WERI-Rb-1 (cell line): Measurements from ENCODE around the gene CALCB.
"Not testable (repeated sequence)": the region's sequence is repeated elsewhere in the genome, so short reads cannot be mapped to it uniquely, and the experiment has no call there.

Experiments used
- DNase-seq: peaks from one replicate; pipeline ENCODE4 v3.0.0-alpha.2; 2020
- H3K27ac ChIP-seq: fragments of 250-450 bp; sonication (Bioruptor Pico); 2 replicates; pipeline ENCODE4 v1.5.1; 2020; ENCODE audit warnings: mild to moderate bottlenecking, moderate library complexity
- H3K27me3 ChIP-seq: fragments of 250-450 bp; sonication (Bioruptor Pico); 2 replicates; pipeline ENCODE4 v1.5.1; 2021; ENCODE audit warnings: mild to moderate bottlenecking, low read depth, moderate library complexity; ENCODE audit not compliant: insufficient read depth, severe bottlenecking
- H3K36me3 ChIP-seq: fragments of 250-450 bp; sonication (Bioruptor Pico); 2 replicates; pipeline ENCODE4 v1.5.1; 2020; ENCODE audit warnings: mild to moderate bottlenecking, moderate library complexity
- H3K4me3 ChIP-seq: 2 replicates; pipeline ENCODE4 v1.5.1; 2011; ENCODE audit warnings: low read depth, mild to moderate bottlenecking, control low read depth, low read length
- H3K9me3 ChIP-seq: fragments of 250-450 bp; sonication (Bioruptor Pico); 2 replicates; pipeline ENCODE4 v1.5.1; 2021; ENCODE audit warnings: mild to moderate bottlenecking, moderate library complexity; ENCODE audit not compliant: severe bottlenecking
- CTCF ChIP-seq: IDR thresholded peaks from 2 replicates; pipeline ENCODE4 v1.5.1; 2011; ENCODE audit warnings: low read depth, mild to moderate bottlenecking, control low read depth, inconsistent platforms, low read length

Gene CALCB

GRCh38 chr11:15053191-15053685 lies 20.2 kb upstream of the CALCB start:
- Histone ChIP-seq H3K27ac (no peak overlapping the region), H3K36me3 (no peaks in the 10 kb centered on the region), H3K27me3 (peaks cover 28% of the 10 kb centered on the region), H3K4me3 (no peak overlapping the region), H3K9me3 (no peaks in the 10 kb centered on the region)
- no peak for DNase-seq
- TF ChIP-seq CTCF, result no peak

GRCh38 chr11:15055620-15056356 lies 17.6 kb upstream of the CALCB start:
- Histone ChIP-seq H3K27me3 (peaks cover 38% of the 10 kb centered on the region), H3K36me3 (no peaks in the 10 kb centered on the region), H3K9me3 (no peaks in the 10 kb centered on the region), H3K27ac (no peak overlapping the region), H3K4me3 (no peak overlapping the region)
- no peak for DNase-seq
- no peak for TF ChIP-seq CTCF

GRCh38 chr11:15057329-15057728 lies 16.1 kb upstream of the CALCB start:
- no peak for TF ChIP-seq CTCF
- H3K36me3 ChIP-seq, result no peaks in the 10 kb centered on the region
- peaks cover 31% of the 10 kb centered on the region for H3K27me3 ChIP-seq
- DNase-seq, result no peak
- no peak overlapping the region for H3K27ac ChIP-seq
- no peaks in the 10 kb centered on the region for H3K9me3 ChIP-seq
- no peak overlapping the region for H3K4me3 ChIP-seq

GRCh38 chr11:15059132-15059915 lies 14.1 kb upstream of the CALCB start:
- DNase-seq, result no peak
- H3K27ac ChIP-seq, result no peak overlapping the region
- H3K27me3 ChIP-seq, result peaks cover 33% of the 10 kb centered on the region
- H3K4me3 ChIP-seq, result no peak overlapping the region
- H3K36me3 ChIP-seq, result no peaks in the 10 kb centered on the region
- TF ChIP-seq CTCF, result no peak
- peaks cover 3% of the 10 kb centered on the region for H3K9me3 ChIP-seq

GRCh38 chr11:15062599-15062998 lies 10.8 kb upstream of the CALCB start:
- H3K27me3 ChIP-seq, result peaks cover 32% of the 10 kb centered on the region
- peaks cover 3% of the 10 kb centered on the region for H3K9me3 ChIP-seq
- H3K27ac ChIP-seq, result no peak overlapping the region
- no peaks in the 10 kb centered on the region for H3K36me3 ChIP-seq
- DNase-seq, result no peak
- TF ChIP-seq CTCF, result no peak
- no peak overlapping the region for H3K4me3 ChIP-seq

GRCh38 chr11:15069751-15070150 lies 3.6 kb upstream of the CALCB start:
- H3K36me3 ChIP-seq, H3K9me3 ChIP-seq, DNase-seq, H3K27ac ChIP-seq, H3K4me3 ChIP-seq: not testable (repeated sequence)
- H3K27me3 ChIP-seq, result peaks cover 52% of the 10 kb centered on the region
